HepG2 (cell line): ENCODE results near the gene GPBAR1. TPM values are rescaled to one million over a fixed set of nuclear protein-coding genes. Genes with fewer than 3 reads are reported as not detected.
A peak's percentile ranks its signal among the peaks of the same experiment; 100 is the strongest.

Experiments
- ADNP ChIP-seq: sonication (generic); formaldehyde crosslinking; IDR thresholded peaks from 2 replicates; pipeline ENCODE4 v1.4.0; 2020; ENCODE audit warnings: missing genetic modification reagents
- CEBPB ChIP-seq: IDR thresholded peaks from 2 replicates; pipeline ENCODE4 v1.6.1; 2011; ENCODE audit warnings: low read depth, low read length, improper control_type of control experiment, borderline replicate concordance
- ETV5 ChIP-seq: IDR thresholded peaks from 2 replicates; pipeline ENCODE4 v1.6.1; 2018; ENCODE audit warnings: missing biosample characterization, missing genetic modification reagents, inconsistent platforms, borderline replicate concordance
- KDM4B ChIP-seq: sonication (generic); formaldehyde crosslinking; IDR thresholded peaks from 2 replicates; pipeline ENCODE4 v1.4.0; 2020; ENCODE audit warnings: missing genetic modification reagents
- MYC ChIP-seq: sonication (generic); formaldehyde crosslinking; IDR thresholded peaks from 2 replicates; pipeline ENCODE4 v1.9.0; 2021; ENCODE audit warnings: missing genetic modification reagents, borderline replicate concordance
- NFKBIZ ChIP-seq: IDR thresholded peaks from 2 replicates; pipeline ENCODE4 v1.6.1; 2018; ENCODE audit warnings: missing genetic modification reagents, missing compliant biosample characterization
- POLR2AphosphoS2 ChIP-seq: IDR thresholded peaks from 2 replicates; pipeline ENCODE4 v1.6.1; 2011; ENCODE audit warnings: low read depth, low read length, improper control_type of control experiment
- PREB ChIP-seq: sonication (generic); formaldehyde crosslinking; IDR thresholded peaks from 2 replicates; pipeline ENCODE4 v1.4.0; 2020; ENCODE audit warnings: missing genetic modification reagents
- RBM22 ChIP-seq: fragments of 200-400 bp; formaldehyde crosslinking; optimal IDR thresholded peaks from 2 replicates; pipeline ENCODE3; 2017; ENCODE audit warnings: mild to moderate bottlenecking, low read length, moderate library complexity
- SALL2 ChIP-seq: sonication (generic); formaldehyde crosslinking; IDR thresholded peaks from 2 replicates; pipeline ENCODE4 v1.8.1; 2023; ENCODE audit warnings: mild to moderate bottlenecking, missing genetic modification reagents, inconsistent platforms
- TEAD2 ChIP-seq: sonication (generic); formaldehyde crosslinking; IDR thresholded peaks from 2 replicates; pipeline ENCODE4 v1.9.0; 2021; ENCODE audit warnings: missing genetic modification reagents
- ZNF18 ChIP-seq: sonication (generic); formaldehyde crosslinking; IDR thresholded peaks from 2 replicates; pipeline ENCODE4 v1.8.0; 2022; ENCODE audit warnings: mild to moderate bottlenecking, missing genetic modification reagents; ENCODE audit not compliant: insufficient replicate concordance
- ZNF563 ChIP-seq: sonication (generic); formaldehyde crosslinking; IDR thresholded peaks from 2 replicates; pipeline ENCODE4 v1.8.0; 2022; ENCODE audit warnings: mild to moderate bottlenecking, moderate library complexity, missing genetic modification reagents
- ZNF800 ChIP-seq: sonication (generic); formaldehyde crosslinking; IDR thresholded peaks from 2 replicates; pipeline ENCODE4 v1.4.0; 2020; ENCODE audit warnings: missing genetic modification reagents
- ZSCAN12 ChIP-seq: sonication (generic); formaldehyde crosslinking; IDR thresholded peaks from 2 replicates; pipeline ENCODE4 v1.9.0; 2021; ENCODE audit warnings: mild to moderate bottlenecking, missing genetic modification reagents
- ZSCAN29 ChIP-seq: sonication (generic); formaldehyde crosslinking; conservative IDR thresholded peaks from 2 replicates; pipeline ENCODE4 v1.4.0; 2020; ENCODE audit warnings: mild to moderate bottlenecking, missing genetic modification reagents
- polyA plus RNA-seq, 8 experiments: library from polyadenylated mRNA; depleted of rRNA in 3 of 8; stranded (reverse) in 7 of 8; unstranded in 1 of 8; fragments of >200 nt; fragmentation: Illumina TruSeq in 4 of 8; extraction: Trizol in 4 of 8; gene quantifications; 2 replicates each; pipeline versions ENCODE4 v1.2.1 to v1.2.3, GENCODE V29; 2011 to 2016; ENCODE audit warnings: low read depth in 4 of 8, missing spikeins in 1 of 8, mixed read lengths in 1 of 8; ENCODE audit not compliant: insufficient read depth in 1 of 8
- total RNA-seq, 5 experiments: library from RNA; depleted of rRNA; stranded (reverse); fragments of >200 nt; fragmentation: Illumina TruSeq; extraction: Trizol; gene quantifications; 2 replicates each; pipeline ENCODE4 v1.2.3, GENCODE V29; 2016; ENCODE audit warnings: low read depth in 1 of 5
- TF ChIP-seq, protein P1 (sequence below), 2 experiments: sonication (generic) in 1 of 2; formaldehyde crosslinking in 1 of 2; IDR thresholded peaks; 2 replicates each; pipeline versions ENCODE4 v1.5.1 to v1.6.1; 2011 to 2020; ENCODE audit warnings: borderline replicate concordance in 1 of 2, low read depth in 1 of 2, low read length in 1 of 2, mild to moderate bottlenecking in 1 of 2, missing genetic modification reagents in 1 of 2, moderate library complexity in 1 of 2
- TF ChIP-seq, protein P2 (sequence below): sonication (generic); formaldehyde crosslinking; conservative IDR thresholded peaks from 2 replicates; pipeline ENCODE4 v1.8.0; 2022; ENCODE audit warnings: mild to moderate bottlenecking, moderate library complexity, missing genetic modification reagents

Gene GPBAR1
- total and polyA plus RNA-seq, 2 of the 13 experiments (the other 11 are each of a cell fraction or from before 2014, with no cell fraction given): 0.05 to 0.09 TPM

GRCh38 chr2:218216674-218217359 lies 44.0 kb upstream of the GPBAR1 start, which contains the start of gene ARPC2 (continued):
- TF ChIP-seq ETV5 (CRISPR knock-in tag) (peak; percentile 96), TEAD2 (CRISPR knock-in tag) (no peak), ADNP (CRISPR knock-in tag) (no peak), ZNF563 (CRISPR knock-in tag) (peak; percentile 62; the same call in 1 of the 2 replicates), ZNF800 (CRISPR knock-in tag) (0 out of 2 replicates have a peak, but pooled peaks have one; percentile 56), POLR2AphosphoS2 (no peak), ZNF18 (CRISPR knock-in tag) (peak; percentile 75), RBM22 (no peak), ZSCAN12 (CRISPR knock-in tag) (0 out of 2 replicates have a peak, but pooled peaks have one; percentile 53), SALL2 (CRISPR knock-in tag) (peak; percentile 36; the same call in 1 of the 2 replicates), CEBPB (no peak), MYC (CRISPR knock-in tag) (peak; percentile 77; the same call in 1 of the 2 replicates), ZSCAN29 (CRISPR knock-in tag) (peak; percentile 77), PREB (CRISPR knock-in tag) (no peak; the same call in 1 of the 2 replicates), NFKBIZ (CRISPR knock-in tag) (no peak), KDM4B (CRISPR knock-in tag) (no peak; the same call in 1 of the 2 replicates)
- TF ChIP-seq, protein P1, sequence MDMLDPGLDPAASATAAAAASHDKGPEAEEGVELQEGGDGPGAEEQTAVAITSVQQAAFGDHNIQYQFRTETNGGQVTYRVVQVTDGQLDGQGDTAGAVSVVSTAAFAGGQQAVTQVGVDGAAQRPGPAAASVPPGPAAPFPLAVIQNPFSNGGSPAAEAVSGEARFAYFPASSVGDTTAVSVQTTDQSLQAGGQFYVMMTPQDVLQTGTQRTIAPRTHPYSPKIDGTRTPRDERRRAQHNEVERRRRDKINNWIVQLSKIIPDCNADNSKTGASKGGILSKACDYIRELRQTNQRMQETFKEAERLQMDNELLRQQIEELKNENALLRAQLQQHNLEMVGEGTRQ (IDR thresholded peaks at IDR 0.05; ENCODE audit: low read depth, low read length): no peak
- TF ChIP-seq, protein P1 (CRISPR knock-in tag; IDR thresholded peaks at IDR 0.05; ENCODE audit: borderline replicate concordance): no peak
- TF ChIP-seq, protein P2, sequence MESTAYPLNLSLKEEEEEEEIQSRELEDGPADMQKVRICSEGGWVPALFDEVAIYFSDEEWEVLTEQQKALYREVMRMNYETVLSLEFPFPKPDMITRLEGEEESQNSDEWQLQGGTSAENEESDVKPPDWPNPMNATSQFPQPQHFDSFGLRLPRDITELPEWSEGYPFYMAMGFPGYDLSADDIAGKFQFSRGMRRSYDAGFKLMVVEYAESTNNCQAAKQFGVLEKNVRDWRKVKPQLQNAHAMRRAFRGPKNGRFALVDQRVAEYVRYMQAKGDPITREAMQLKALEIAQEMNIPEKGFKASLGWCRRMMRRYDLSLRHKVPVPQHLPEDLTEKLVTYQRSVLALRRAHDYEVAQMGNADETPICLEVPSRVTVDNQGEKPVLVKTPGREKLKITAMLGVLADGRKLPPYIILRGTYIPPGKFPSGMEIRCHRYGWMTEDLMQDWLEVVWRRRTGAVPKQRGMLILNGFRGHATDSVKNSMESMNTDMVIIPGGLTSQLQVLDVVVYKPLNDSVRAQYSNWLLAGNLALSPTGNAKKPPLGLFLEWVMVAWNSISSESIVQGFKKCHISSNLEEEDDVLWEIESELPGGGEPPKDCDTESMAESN (CRISPR knock-in tag): peak; percentile 60; the same call in 1 of the 2 replicates
